GM13976 (cell line): ENCODE data around the gene SPIRE1.
"Not testable (repeated sequence)": the region's sequence is repeated elsewhere in the genome, so short reads cannot be mapped to it uniquely, and the experiment has no call there.

ENCODE experiments used
- DNase-seq: peaks from one replicate; pipeline ENCODE4 v3.0.0; 2012; ENCODE audit warnings: low spot score
- CTCF ChIP-seq: IDR thresholded peaks from 2 replicates; pipeline ENCODE4 v1.5.1; 2012; ENCODE audit warnings: borderline replicate concordance, mild to moderate bottlenecking; ENCODE audit not compliant: insufficient read depth; ENCODE audit errors: extremely low read depth, missing control alignments, control extremely low read depth
- in situ Hi-C: fragments of 300-500 bp; cut with MboI; formaldehyde crosslinking; loops from one replicate; pipeline ENCODE4 v1.12.0; 2022; ENCODE audit warnings: low sequenced_read_pairs, mixed read lengths, inconsistent platforms; ENCODE audit not compliant: unreplicated experiment

The SPIRE1 gene

DNA sequence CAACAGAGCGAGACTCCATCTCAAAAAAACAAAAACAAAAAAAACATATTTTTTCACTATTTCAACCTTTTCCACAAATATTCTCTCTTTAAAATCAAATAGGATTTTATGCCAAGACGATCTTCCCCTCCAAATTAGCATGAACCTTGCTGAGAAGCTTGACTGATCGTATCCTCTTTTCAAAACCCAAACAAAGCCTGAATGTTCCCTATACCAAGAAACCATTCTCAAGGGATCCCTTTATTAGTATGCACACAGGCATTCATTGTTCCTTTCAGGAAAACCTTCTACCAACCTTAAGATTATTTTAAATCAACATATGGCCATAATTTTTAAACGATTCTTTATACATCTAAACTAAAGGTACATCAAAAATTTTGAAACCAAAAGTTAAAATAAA is 6.3 kb downstream of the SPIRE1 start:
- TF ChIP-seq CTCF: no peak
- in situ Hi-C loops: loop anchor here (10.0 kb wide), 1 partner anchor 257 kb away; no protein-coding TSS in a partner anchor
- DNase-seq: no peak

DNA sequence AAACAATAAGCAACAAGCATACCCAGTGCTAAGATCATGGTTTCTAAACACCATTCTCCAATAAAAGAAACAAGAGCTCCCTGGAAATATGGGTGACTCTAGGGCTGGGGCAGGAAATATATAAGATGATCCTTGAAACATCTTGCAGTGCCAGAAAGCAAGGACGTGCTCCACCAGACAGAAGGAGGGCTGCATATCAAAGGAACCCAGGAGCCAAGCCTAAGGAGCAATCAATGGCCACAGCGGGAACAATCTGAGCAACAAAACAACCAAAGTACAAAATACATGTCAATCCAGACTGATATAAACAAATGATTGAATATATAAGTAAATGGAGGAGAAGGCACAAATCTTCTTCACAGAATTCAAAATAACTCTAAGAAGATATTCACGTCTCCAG is 10.1 kb downstream of the SPIRE1 start:
- no peak for TF ChIP-seq CTCF
- DNase-seq: no peak
- in situ Hi-C loops: no loop called here

- DNase-seq: no peak
- no peak for TF ChIP-seq CTCF
- in situ Hi-C loops: no loop called here
Measured at GRCh38 chr18:12645751-12646203, 12.1 kb downstream of the SPIRE1 start.

DNA sequence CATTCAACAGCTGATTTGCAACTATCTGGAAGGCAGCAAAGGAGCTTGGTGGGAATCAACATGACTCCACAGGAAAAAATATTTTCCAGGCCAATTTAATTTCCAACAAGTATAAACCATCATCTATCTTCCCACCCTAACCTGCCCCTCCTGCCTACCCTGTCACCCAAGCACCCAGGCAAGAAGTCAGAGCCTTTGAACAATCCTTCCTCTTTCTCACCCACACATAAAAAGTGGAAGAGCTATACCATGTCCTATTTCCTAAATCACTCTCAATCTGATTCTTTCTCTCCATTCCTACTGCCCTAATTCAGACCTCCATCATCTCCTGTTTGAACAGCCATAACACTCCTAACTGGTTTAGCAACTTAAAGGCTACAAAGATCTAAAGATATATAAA is 12.7 kb downstream of the SPIRE1 start:
- DNase-seq: no peak
- TF ChIP-seq CTCF: no peak
- in situ Hi-C loops: no loop called here

- DNase-seq, in situ Hi-C loops: not testable (repeated sequence)
Measured at GRCh38 chr18:12643756-12644155, 14.2 kb downstream of the SPIRE1 start.

DNA sequence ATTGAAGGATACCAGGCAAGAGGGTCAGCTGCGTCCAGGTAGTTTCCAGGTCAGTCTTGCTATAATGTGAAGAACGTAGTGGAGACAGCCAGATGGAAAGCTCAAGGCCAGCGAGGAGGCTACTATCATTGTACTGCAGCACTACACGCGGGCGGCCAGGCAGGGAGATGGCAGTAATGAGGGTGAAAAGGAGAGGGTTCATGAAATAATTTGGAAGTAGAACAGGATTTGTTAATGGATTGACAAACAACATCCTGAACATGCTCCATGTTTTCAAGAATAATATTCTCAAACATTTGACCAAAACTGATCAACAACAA is 17.1 kb downstream of the SPIRE1 start:
- no peak for DNase-seq
- TF ChIP-seq CTCF: no peak
- in situ Hi-C loops: no loop called here

DNA sequence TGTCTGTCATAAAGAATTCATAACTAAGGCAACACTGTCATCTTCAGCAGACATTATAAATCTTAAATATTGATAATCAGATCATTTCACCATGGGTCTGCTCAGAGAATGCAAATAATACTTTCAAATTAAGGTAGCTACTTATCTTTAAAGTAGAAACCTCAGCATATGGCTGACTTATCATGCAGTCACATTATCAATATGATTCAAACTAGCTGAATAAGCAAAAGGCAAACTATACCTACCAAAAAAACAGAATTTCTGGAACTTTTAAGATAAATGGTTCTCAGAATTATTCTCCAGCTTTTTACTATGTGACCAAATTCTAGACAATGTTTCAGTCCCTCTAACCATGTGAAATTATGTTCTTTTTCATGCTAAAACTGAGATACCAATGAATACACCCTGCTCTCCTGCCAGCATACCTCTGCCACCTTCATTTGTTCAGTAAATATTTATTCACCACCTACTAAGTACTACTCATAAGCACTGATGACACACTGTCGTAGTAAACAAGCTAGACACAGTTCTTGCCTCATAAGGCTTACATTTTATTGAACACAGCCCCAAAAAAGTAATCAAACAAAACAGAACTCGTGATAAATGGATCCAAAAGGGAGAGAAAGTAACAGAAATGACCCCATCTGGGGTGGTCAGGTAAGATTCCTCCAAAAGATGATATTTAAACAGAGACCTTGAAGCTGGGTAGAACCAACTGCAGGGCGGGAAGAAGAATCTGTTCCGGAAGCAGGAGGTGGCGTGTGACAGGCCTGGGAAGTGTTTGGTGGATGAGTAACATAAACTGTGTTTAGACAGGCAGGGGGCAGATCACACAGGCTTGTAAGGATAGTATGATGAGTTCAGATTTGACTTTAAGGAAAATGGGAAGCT is 17.7 kb downstream of the SPIRE1 start:
- in situ Hi-C loops: no loop called here
- no peak for TF ChIP-seq CTCF
- no peak for DNase-seq
